GM21423 (cell line): ENCODE results near the gene LRAT.

Experiments used
- ATAC-seq: cut with Tn5 transposase; IDR thresholded peaks from one replicate; pipeline ENCODE4 v1.9.1; 2021; ENCODE audit warnings: mild to moderate bottlenecking, moderate library complexity; ENCODE audit not compliant: unreplicated experiment

The LRAT gene

DNA sequence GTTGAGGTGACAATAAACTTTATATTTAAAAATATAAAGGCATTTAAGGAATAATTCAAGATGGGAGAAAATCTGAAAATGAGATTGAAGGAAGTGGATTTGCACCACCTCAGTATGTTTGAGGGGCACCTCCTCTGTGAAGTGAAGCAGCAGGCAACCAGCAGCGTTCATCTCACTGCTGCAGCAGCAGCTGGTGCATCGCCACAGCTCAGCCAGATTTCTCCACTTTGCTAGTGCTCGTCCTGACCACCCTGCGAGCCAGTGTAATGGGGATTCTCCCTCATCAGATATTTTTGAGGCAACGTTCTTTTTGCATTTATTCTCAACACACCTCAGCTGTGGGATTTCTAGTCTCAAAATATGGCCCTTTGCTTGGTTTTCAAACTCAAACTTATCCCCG, 13.9 kb downstream of the LRAT start:
- ATAC-seq = no peak

DNA sequence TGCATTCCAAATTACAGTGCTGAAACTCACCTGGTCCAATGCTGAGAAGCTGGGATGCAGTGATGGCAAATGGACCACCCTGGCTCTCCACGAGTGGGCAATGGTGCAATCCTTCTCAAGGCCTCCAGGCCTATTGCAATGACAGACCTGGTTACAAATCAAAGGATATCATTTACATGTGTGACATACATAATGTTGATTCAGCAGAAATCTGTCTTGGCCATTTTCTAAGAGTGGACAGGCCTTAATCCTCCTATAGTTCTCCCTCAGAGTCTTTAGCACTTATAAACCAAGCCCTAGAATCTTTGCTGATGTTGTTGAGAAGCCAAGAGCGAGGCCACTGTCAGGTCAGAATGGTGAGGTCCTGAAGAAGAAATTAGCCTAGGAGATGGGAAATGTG, 17.1 kb downstream of the LRAT start:
- ATAC-seq = no peak

DNA sequence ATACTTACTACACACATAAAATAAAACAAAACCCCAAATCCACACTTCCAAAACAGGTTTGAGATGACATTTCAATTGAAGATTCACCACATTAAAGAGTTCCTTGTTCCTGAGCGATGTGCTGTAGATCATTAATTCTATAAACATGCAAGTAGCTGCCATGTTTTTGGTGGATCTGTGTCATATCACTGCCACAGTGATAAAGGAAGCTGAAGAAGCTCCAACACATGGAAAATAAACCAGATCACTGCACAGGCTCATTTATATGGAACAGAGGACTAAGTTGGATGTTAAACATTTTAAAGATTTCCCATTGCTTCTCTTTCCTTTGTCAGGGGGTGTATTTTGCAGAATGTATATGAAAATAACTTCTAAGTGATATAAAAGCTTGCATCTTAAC, 34.5 kb downstream of the LRAT start:
- no peak for ATAC-seq

DNA sequence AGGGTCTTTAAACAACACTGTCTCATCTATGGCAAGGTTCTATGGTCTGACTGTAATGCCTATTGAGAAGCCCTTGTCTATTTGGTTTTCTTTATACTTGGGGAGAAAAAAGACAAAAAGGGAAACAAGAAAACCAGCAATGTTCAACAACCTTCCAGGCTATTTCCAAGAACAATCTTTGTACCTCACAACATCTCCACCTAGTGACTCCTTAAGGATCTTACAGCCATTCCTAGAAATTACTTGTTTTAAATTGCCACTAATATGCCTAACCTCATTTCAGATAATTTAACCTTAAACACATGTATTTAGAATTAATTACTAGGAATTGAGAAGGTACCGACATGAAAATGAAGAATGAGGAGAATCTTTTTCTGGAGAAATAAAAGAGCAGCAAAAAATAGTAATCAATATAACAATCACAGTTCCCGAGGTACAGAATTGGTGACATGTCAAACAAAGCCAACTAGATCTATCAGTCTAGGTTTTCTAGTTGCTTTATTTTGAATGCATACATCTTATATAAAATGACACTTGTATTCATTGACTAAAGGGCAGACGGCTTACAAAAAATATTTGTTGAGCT, 35.7 kb downstream of the LRAT start:
- no peak for ATAC-seq

DNA sequence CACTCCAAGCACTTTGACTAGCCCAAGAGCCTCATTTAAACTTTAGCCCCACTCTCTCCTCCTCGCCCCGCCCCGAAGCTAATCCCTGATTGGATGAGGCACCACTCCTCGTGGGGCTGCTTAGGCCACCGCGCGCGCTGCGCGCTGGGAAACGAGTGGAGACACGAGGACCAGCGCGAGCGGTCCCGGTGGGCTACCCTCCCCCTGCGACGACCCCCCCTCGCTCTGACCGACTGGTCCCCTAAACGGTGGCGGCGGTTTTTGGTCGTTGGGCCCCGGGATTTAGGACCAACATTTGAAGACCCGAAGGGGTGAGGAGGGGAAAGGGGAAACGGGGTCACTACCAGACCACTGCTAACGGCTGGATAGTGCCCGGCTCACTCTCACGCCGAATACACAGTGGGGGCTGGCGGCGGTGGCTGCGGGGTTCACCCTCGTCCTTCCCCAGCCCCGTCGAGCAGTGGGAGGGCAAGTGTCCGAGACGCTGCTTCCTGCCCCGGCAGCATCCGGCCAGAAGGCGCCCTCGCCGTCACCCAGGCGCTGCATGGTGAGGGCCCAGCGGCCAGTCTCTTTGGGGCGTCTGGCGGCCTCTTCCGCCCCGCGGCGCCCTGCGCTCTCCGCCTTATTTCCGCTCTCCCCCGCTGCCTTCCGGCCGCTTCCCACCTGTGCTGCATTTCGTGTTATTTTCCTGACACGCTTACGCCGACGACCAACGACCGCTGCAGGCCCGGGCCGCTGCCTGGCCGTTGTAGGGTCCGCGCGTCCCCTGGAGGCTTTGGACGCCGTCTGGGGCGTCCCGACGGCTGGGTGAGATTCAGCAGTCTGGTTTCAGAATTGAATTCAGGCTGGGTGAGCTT, 37.6 kb downstream of the LRAT start, which contains the start of gene RBM46:
TSS of gene RBM46 (plus strand) at position 147 of the 857 bp plus-strand sequence. CDS start 15,481 bp downstream, outside the sequence.
- no peak for ATAC-seq

DNA sequence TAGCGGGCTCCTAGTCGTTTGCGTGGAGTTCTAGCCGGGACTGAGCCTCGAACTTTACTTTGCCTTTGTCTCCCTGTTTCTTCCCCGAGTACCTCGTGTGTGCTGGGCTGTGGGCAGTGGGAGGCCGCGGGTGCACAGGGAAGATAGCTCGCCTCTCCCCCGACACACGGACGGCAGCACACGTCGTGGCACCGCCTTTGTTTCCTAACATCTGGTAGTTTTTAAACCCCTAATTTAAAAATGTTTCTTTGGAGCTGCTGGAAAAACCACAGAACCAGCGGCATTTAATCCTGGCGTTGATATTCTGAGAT, 38.1 kb downstream of the LRAT start:
- no peak for ATAC-seq
